H1 (cell line): ENCODE data around the gene CRYBB1. TPM values are rescaled to one million over a fixed set of nuclear protein-coding genes. Genes with fewer than 3 reads are reported as not detected.

Experiments used
- CTCF ChIA-PET: fragments of 300-600 bp; sonication (Branson Sonifier 250); formaldehyde crosslinking; loops from one replicate; lab custom pipeline; 2021; ENCODE audit not compliant: partially characterized antibody; lab: Charles Lee
- POLR2A ChIA-PET: fragments of 300-600 bp; sonication (Branson Sonifier 250); formaldehyde crosslinking; loops from one replicate; lab custom pipeline; 2021; ENCODE audit warnings: inconsistent platforms; ENCODE audit not compliant: partially characterized antibody; lab: Charles Lee
- DNase-seq, 2 experiments: peaks; one replicate each; pipeline versions ENCODE4 v3.0.0 to v3.0.0-alpha.2; 2010 to 2022; ENCODE audit warnings: low spot score in 2 of 2, low read depth in 1 of 2, mixed read lengths in 1 of 2
- FAIRE-seq: peaks from 2 replicates; lab custom pipeline; 2011; peaks lifted over from hg19 to GRCh38; lab: Jason Lieb, UNC
- H2AFZ ChIP-seq: 2 replicates; pipeline ENCODE4 v1.8.1; 2012; ENCODE audit warnings: low read length, inconsistent platforms
- H2AK5ac ChIP-seq: 2 replicates; pipeline ENCODE4 v1.6.1; 2013; ENCODE audit warnings: low read depth, low read length
- H2BK120ac ChIP-seq: replicated peaks from 2 replicates; pipeline ENCODE3; 2013; ENCODE audit warnings: low read depth, low read length, inconsistent platforms
- H2BK12ac ChIP-seq: 2 replicates; pipeline ENCODE4 v1.6.1; 2013; ENCODE audit warnings: low read depth, low read length
- H2BK15ac ChIP-seq: 2 replicates; pipeline ENCODE4 v1.6.1; 2013; ENCODE audit warnings: low read length
- H2BK20ac ChIP-seq: 2 replicates; pipeline ENCODE4 v1.6.1; 2013; ENCODE audit warnings: low read length
- H2BK5ac ChIP-seq: 2 replicates; pipeline ENCODE4 v1.6.1; 2013; ENCODE audit warnings: low read depth, low read length
- H3K14ac ChIP-seq: 2 replicates; pipeline ENCODE4 v1.6.1; 2013; ENCODE audit warnings: inconsistent platforms; ENCODE audit not compliant: insufficient read length
- H3K18ac ChIP-seq: 2 replicates; pipeline ENCODE4 v1.6.1; 2013; ENCODE audit warnings: low read length; ENCODE audit errors: extremely low read depth
- H3K23ac ChIP-seq: 2 replicates; pipeline ENCODE4 v1.6.1; 2013; ENCODE audit warnings: inconsistent platforms; ENCODE audit not compliant: insufficient read length
- H3K23me2 ChIP-seq: 2 replicates; pipeline ENCODE4 v1.6.1; 2013; ENCODE audit warnings: low read depth, low read length
- H3K27ac ChIP-seq: 2 replicates; pipeline ENCODE4 v1.6.1; 2011; ENCODE audit warnings: low read depth, low read length, inconsistent platforms
- H3K27me3 ChIP-seq, 4 experiments: replicated peaks in 1 of 4; 1 replicate in 1 of 4; 2 replicates in 3 of 4; pipeline versions ENCODE4 v1.6.1 to v1.8.1; 2011 to 2013; ENCODE audit warnings: low read length in 3 of 4, mild to moderate bottlenecking in 3 of 4, inconsistent platforms in 2 of 4, mixed read lengths in 2 of 4, moderate library complexity in 1 of 4; ENCODE audit not compliant: control insufficient read depth in 3 of 4, insufficient read depth in 3 of 4; ENCODE audit errors: extremely low read depth in 1 of 4
- H3K36me3 ChIP-seq, 4 experiments: 2 replicates each; pipeline versions ENCODE4 v1.6.1 to v1.8.1; 2011 to 2013; ENCODE audit warnings: mild to moderate bottlenecking in 4 of 4, low read length in 3 of 4, moderate library complexity in 2 of 4, control low read depth in 1 of 4, inconsistent platforms in 1 of 4; ENCODE audit not compliant: insufficient read depth in 4 of 4, control insufficient read depth in 2 of 4
- H3K4ac ChIP-seq: replicated peaks from 2 replicates; pipeline ENCODE3; 2013; ENCODE audit warnings: low read length, low read depth, mixed read lengths, inconsistent platforms; ENCODE audit not compliant: insufficient read length
- H3K4me1 ChIP-seq, 4 experiments: replicated peaks in 1 of 4; 1 replicate in 1 of 4; 2 replicates in 3 of 4; pipeline versions ENCODE4 v1.6.1 to v1.8.1; 2011 to 2013; ENCODE audit warnings: low read length in 3 of 4, inconsistent platforms in 2 of 4, mixed read lengths in 1 of 4; ENCODE audit not compliant: insufficient read depth in 4 of 4, control insufficient read depth in 3 of 4
- H3K4me2 ChIP-seq, 2 experiments: 2 replicates each; pipeline versions ENCODE4 v1.6.1 to v1.8.1; 2011 to 2013; ENCODE audit warnings: low read depth in 2 of 2, low read length in 2 of 2, control low read depth in 1 of 2, inconsistent platforms in 1 of 2, mild to moderate bottlenecking in 1 of 2; ENCODE audit not compliant: insufficient read depth in 1 of 2
- H3K4me3 ChIP-seq, 4 experiments: fragments of 200-600, 300-600 bp in 1 of 4; sonication (generic), shearing (Covaris generic), sonication (Bioruptor Twin) in 1 of 4; 2 replicates each; pipeline versions ENCODE4 v1.5.1 to v1.8.1; 2011 to 2016; ENCODE audit warnings: low read length in 4 of 4, low read depth in 3 of 4, control low read depth in 2 of 4, inconsistent platforms in 2 of 4, mild to moderate bottlenecking in 2 of 4, mixed read lengths in 1 of 4, moderate library complexity in 1 of 4; ENCODE audit not compliant: insufficient read depth in 2 of 4; ENCODE audit errors: extremely low read depth in 1 of 4
- H3K56ac ChIP-seq: replicated peaks from 2 replicates; pipeline ENCODE3; 2013; ENCODE audit warnings: low read depth, mild to moderate bottlenecking, mixed read lengths, low read length, inconsistent platforms; ENCODE audit not compliant: insufficient read length
- H3K79me1 ChIP-seq: 2 replicates; pipeline ENCODE4 v1.6.1; 2013; ENCODE audit warnings: low read depth, low read length, control low read depth
- H3K79me2 ChIP-seq, 2 experiments: 2 replicates each; pipeline versions ENCODE4 v1.6.1 to v1.8.1; 2012 to 2013; ENCODE audit warnings: low read length in 2 of 2, mild to moderate bottlenecking in 2 of 2, inconsistent platforms in 1 of 2; ENCODE audit not compliant: insufficient read depth in 2 of 2, control insufficient read depth in 1 of 2
- H3K9ac ChIP-seq, 4 experiments: replicated peaks in 1 of 4; 1 replicate in 1 of 4; 2 replicates in 3 of 4; pipeline versions ENCODE4 v1.6.1 to v1.8.1; 2011 to 2013; ENCODE audit warnings: low read depth in 3 of 4, low read length in 3 of 4, control low read depth in 2 of 4, mild to moderate bottlenecking in 2 of 4, moderate library complexity in 2 of 4, inconsistent platforms in 1 of 4; ENCODE audit errors: extremely low read depth in 1 of 4
- H3K9me3 ChIP-seq, 2 experiments: 2 replicates each; pipeline versions ENCODE4 v1.6.1 to v1.8.1; 2012 to 2013; ENCODE audit warnings: mild to moderate bottlenecking in 2 of 2, moderate library complexity in 2 of 2, control low read depth in 1 of 2, inconsistent platforms in 1 of 2, low read depth in 1 of 2, low read length in 1 of 2, mixed read lengths in 1 of 2; ENCODE audit not compliant: insufficient read depth in 2 of 2
- H4K20me1 ChIP-seq, 2 experiments: replicated peaks in 1 of 2; 2 replicates each; pipeline versions ENCODE3 to v1.8.1; 2011 to 2013; ENCODE audit warnings: inconsistent platforms in 2 of 2, low read length in 2 of 2, mild to moderate bottlenecking in 1 of 2; ENCODE audit not compliant: insufficient read depth in 2 of 2, control insufficient read depth in 1 of 2
- H4K5ac ChIP-seq: 2 replicates; pipeline ENCODE4 v1.6.1; 2013; ENCODE audit warnings: low read length, low read depth, mixed read lengths, inconsistent platforms; ENCODE audit not compliant: insufficient read length
- H4K8ac ChIP-seq: 2 replicates; pipeline ENCODE4 v1.8.0; 2013; ENCODE audit warnings: mild to moderate bottlenecking, moderate library complexity, low read length, inconsistent platforms; ENCODE audit not compliant: insufficient read depth; ENCODE audit errors: extremely low read depth
- H4K91ac ChIP-seq: replicated peaks from 2 replicates; pipeline ENCODE3; 2013; ENCODE audit warnings: low read length, mixed read lengths, inconsistent platforms; ENCODE audit not compliant: insufficient read length
- CBX5 ChIP-seq: fragments of 300-800, 300-1000 bp; sonication (generic); IDR thresholded peaks from 2 replicates; pipeline ENCODE4 v1.7.1; 2016; ENCODE audit warnings: antibody characterized with exemption, low read length, low read depth
- KDM5A ChIP-seq: fragments of 200-600 bp; IDR thresholded peaks from 2 replicates; pipeline ENCODE4 v1.7.1; 2012; ENCODE audit warnings: mild to moderate bottlenecking, low read length, inconsistent platforms, mixed read lengths
- NANOG ChIP-seq: IDR thresholded peaks from 2 replicates; pipeline ENCODE4 v1.6.1; 2011; ENCODE audit warnings: low read length, low read depth, mild to moderate bottlenecking, inconsistent platforms; ENCODE audit not compliant: insufficient read depth, poor library complexity, severe bottlenecking
- ZNF274 ChIP-seq: IDR thresholded peaks from 2 replicates; pipeline ENCODE4 v1.7.0; 2012; ENCODE audit warnings: low read length, borderline replicate concordance; ENCODE audit errors: extremely low read depth
- WGBS, 2 experiments: shearing (Covaris generic) in 1 of 2; methylation state at CpG; one replicate each; pipeline versions ENCODE4 v1.1.6 to v1.1.7; 2013 to 2015; ENCODE audit warnings: low lambda C conversion rate in 2 of 2, mixed read lengths in 2 of 2, inconsistent platforms in 1 of 2, low coverage in 1 of 2, missing lambda C conversion rate in 1 of 2; ENCODE audit not compliant: insufficient replicate concordance in 2 of 2, insufficient coverage in 1 of 2, insufficient read length in 1 of 2; ENCODE audit errors: extremely low coverage in 1 of 2, missing lambda C conversion rate in 1 of 2; 5-methylcytosine and 5-hydroxymethylcytosine counted together
- polyA plus RNA-seq, 7 experiments: library from polyadenylated mRNA; depleted of rRNA in 3 of 7; stranded (reverse) in 5 of 7; unstranded in 2 of 7; fragments of >200 nt in 5 of 7; fragments of 200-250 nt in 2 of 7; gene quantifications; 1 replicate in 5 of 7; 2 replicates in 1 of 7; 4 replicates in 1 of 7; pipeline versions ENCODE4 v1.2.1 to v1.2.3, GENCODE V29; 2011 to 2013; ENCODE audit warnings: missing spikeins in 2 of 7, mixed read lengths in 2 of 7
- total RNA-seq: library from RNA; stranded (reverse); fragmentation: NEBNext Ultra II Directional; extraction: Animal tissue kit (Norgen Biotek cat#: 25700); gene quantifications from 2 replicates; pipeline ENCODE4 v1.2.1, GENCODE V29; 2021

Gene CRYBB1
- total and polyA plus RNA-seq, 2 of the 8 experiments (the other 6 are each of a cell fraction or from before 2014, with no cell fraction given): 1.7 to 6.0 TPM

- ChIA-PET POLR2A (interaction anchor here (0.5 to 2.3 kb wide), 9 partner anchors 10 to 131 kb away, joined by 3 to 9 read pairs (median 3); partner anchors contain the start of gene TFIP11), CTCF (interaction anchor here (0.7 to 2.2 kb wide), 6 partner anchors 20 to 340 kb away, joined by 3 to 5 read pairs (median 3); no protein-coding TSS in a partner anchor)
- peaks cover 12 to 62% (median 40%) of the 10 kb centered on the region in 4 experiments for H3K4me1 ChIP-seq
- H2AFZ ChIP-seq: no peak overlapping the region
- peak overlapping the region; percentile 56; the same call in 1 of the 2 replicates for H3K18ac ChIP-seq
- no peaks in the 10 kb centered on the region for H3K27me3 ChIP-seq
- H3K9ac ChIP-seq: no peak overlapping the region; a peak in 1 of 7 replicates
- FAIRE-seq: peak; percentile 45
- 72% methylated on average over 13 of the region's 15 CpGs; no CpG with 5 or more reads in 1 of the 2 experiments for WGBS, 2 experiments
- H4K8ac ChIP-seq: no peak overlapping the region
- no peaks in the 10 kb centered on the region for H3K36me3 ChIP-seq
- H2BK120ac ChIP-seq: peak overlapping the region; percentile 47
- no peak overlapping the region for H3K56ac ChIP-seq
- H3K23me2 ChIP-seq: peaks cover 9% of the 10 kb centered on the region; the same call in 1 of the 2 replicates
- H3K79me2 ChIP-seq: no peaks in the 10 kb centered on the region
- H3K14ac ChIP-seq: no peak overlapping the region
- no peak overlapping the region for H4K5ac ChIP-seq
- peak overlapping the region; percentile 99 for H3K4ac ChIP-seq
- DNase-seq: no peak
- H3K79me1 ChIP-seq: 0 out of 2 replicates have a peak, but pooled peaks cover 2% of the 10 kb centered on the region
- peak overlapping the region; percentile 52 for H2BK12ac ChIP-seq
- H3K9me3 ChIP-seq: no peaks in the 10 kb centered on the region
- peak overlapping the region; percentile 89 for H4K91ac ChIP-seq
- H2BK15ac ChIP-seq: 0 out of 2 replicates have a peak overlapping the region, but pooled peaks have one; percentile 62
- H4K20me1 ChIP-seq: no peaks in the 10 kb centered on the region
- H3K23ac ChIP-seq: no peak overlapping the region
- H3K4me2 ChIP-seq: peak overlapping the region; percentile 35 to 43; a peak in 3 of 4 replicates
- 0 out of 2 replicates have a peak overlapping the region, but pooled peaks have one; percentile 32 for H2AK5ac ChIP-seq
- peak overlapping the region; percentile 73; the same call in 1 of the 2 replicates for H3K27ac ChIP-seq
- peak overlapping the region in 1 of 4 experiments; percentile 36; a peak in 1 of 8 replicates for H3K4me3 ChIP-seq
- H2BK5ac ChIP-seq: peak overlapping the region; percentile 98; the same call in 1 of the 2 replicates
- H2BK20ac ChIP-seq: peak overlapping the region; percentile 62
- no peak for TF ChIP-seq KDM5A
- TF ChIP-seq NANOG: no peak
- TF ChIP-seq CBX5: no peak
- TF ChIP-seq ZNF274: no peak
These were observed 25.7 kb upstream of the CRYBB1 start for GRCh38 chr22:26643418-26644100.
